ENCODE measurements around the gene RSAD1.

The RSAD1 gene

GRCh38 chr17:50518384-50519023, 39.8 kb downstream of the RSAD1 start:
- Histone ChIP-seq H3K9ac (no peak overlapping the region), H3K4me3 (IDR thresholded peaks at IDR 0.05; ENCODE audit: insufficient read depth, low read depth, low read length) (no peak overlapping the region), H3K4me2 (no peak overlapping the region), H2AFZ (ENCODE audit: low read depth) (no peak overlapping the region), H3K36me3 (ENCODE audit: insufficient read depth) (no peaks in the 10 kb centered on the region), H3K79me2 (ENCODE audit: insufficient read depth, low read depth) (no peaks in the 10 kb centered on the region), H3K4me1 (ENCODE audit: low read depth, poor library complexity, severe bottlenecking) (peaks cover 6% of the 10 kb centered on the region), H4K20me1 (ENCODE audit: insufficient read depth) (no peaks in the 10 kb centered on the region), H3K27me3 (ENCODE audit: insufficient read depth, low read depth) (no peaks in the 10 kb centered on the region), H3K27ac (no peak overlapping the region)
- no peak for TF ChIP-seq CTCF (conservative IDR thresholded peaks at IDR 0.05; ENCODE audit: low read depth, low read length)

GRCh38 chr17:50519141-50519834, 40.6 kb downstream of the RSAD1 start:
- H3K27ac ChIP-seq: no peak overlapping the region
- no peak overlapping the region for H3K9ac ChIP-seq
- no peaks in the 10 kb centered on the region for H3K79me2 ChIP-seq (ENCODE audit: insufficient read depth, low read depth)
- H3K4me3 ChIP-seq (IDR thresholded peaks at IDR 0.05; ENCODE audit: insufficient read depth, low read depth, low read length): no peak overlapping the region
- no peaks in the 10 kb centered on the region for H3K27me3 ChIP-seq (ENCODE audit: insufficient read depth, low read depth)
- no peak overlapping the region for H3K4me2 ChIP-seq
- H3K4me1 ChIP-seq (ENCODE audit: low read depth, poor library complexity, severe bottlenecking): peaks cover 6% of the 10 kb centered on the region
- H3K36me3 ChIP-seq (ENCODE audit: insufficient read depth): no peaks in the 10 kb centered on the region
- H4K20me1 ChIP-seq (ENCODE audit: insufficient read depth): no peaks in the 10 kb centered on the region
- TF ChIP-seq CTCF (conservative IDR thresholded peaks at IDR 0.05; ENCODE audit: low read depth, low read length): no peak
- no peak overlapping the region for H2AFZ ChIP-seq (ENCODE audit: low read depth)

- Histone ChIP-seq H4K20me1 (ENCODE audit: insufficient read depth) (no peaks in the 10 kb centered on the region), H3K27ac (no peak overlapping the region), H3K4me2 (no peak overlapping the region), H3K79me2 (ENCODE audit: insufficient read depth, low read depth) (no peaks in the 10 kb centered on the region), H3K4me1 (ENCODE audit: low read depth, poor library complexity, severe bottlenecking) (peaks cover 6% of the 10 kb centered on the region), H3K36me3 (ENCODE audit: insufficient read depth) (no peaks in the 10 kb centered on the region), H3K27me3 (ENCODE audit: insufficient read depth, low read depth) (no peaks in the 10 kb centered on the region), H2AFZ (ENCODE audit: low read depth) (no peak overlapping the region), H3K9ac (no peak overlapping the region), H3K4me3 (IDR thresholded peaks at IDR 0.05; ENCODE audit: insufficient read depth, low read depth, low read length) (no peak overlapping the region)
- TF ChIP-seq CTCF (conservative IDR thresholded peaks at IDR 0.05; ENCODE audit: low read depth, low read length): no peak
Observed at GRCh38 chr17:50520483-50520882, 41.8 kb downstream of the RSAD1 start.

- no peak for TF ChIP-seq CTCF (conservative IDR thresholded peaks at IDR 0.05; ENCODE audit: low read depth, low read length)
- Histone ChIP-seq H4K20me1 (ENCODE audit: insufficient read depth) (no peaks in the 10 kb centered on the region), H3K27me3 (ENCODE audit: insufficient read depth, low read depth) (no peaks in the 10 kb centered on the region), H3K9ac (no peak overlapping the region), H3K4me2 (no peak overlapping the region), H3K36me3 (ENCODE audit: insufficient read depth) (no peaks in the 10 kb centered on the region), H2AFZ (ENCODE audit: low read depth) (no peak overlapping the region), H3K27ac (no peak overlapping the region), H3K79me2 (ENCODE audit: insufficient read depth, low read depth) (no peaks in the 10 kb centered on the region), H3K4me1 (ENCODE audit: low read depth, poor library complexity, severe bottlenecking) (peaks cover 6% of the 10 kb centered on the region), H3K4me3 (IDR thresholded peaks at IDR 0.05; ENCODE audit: insufficient read depth, low read depth, low read length) (no peak overlapping the region)
Observed at GRCh38 chr17:50521514-50521913, 42.9 kb downstream of the RSAD1 start.

Measured in KMS-11 (cell line).